ENCODE results near the gene GPAM.

The GPAM gene

DNA sequence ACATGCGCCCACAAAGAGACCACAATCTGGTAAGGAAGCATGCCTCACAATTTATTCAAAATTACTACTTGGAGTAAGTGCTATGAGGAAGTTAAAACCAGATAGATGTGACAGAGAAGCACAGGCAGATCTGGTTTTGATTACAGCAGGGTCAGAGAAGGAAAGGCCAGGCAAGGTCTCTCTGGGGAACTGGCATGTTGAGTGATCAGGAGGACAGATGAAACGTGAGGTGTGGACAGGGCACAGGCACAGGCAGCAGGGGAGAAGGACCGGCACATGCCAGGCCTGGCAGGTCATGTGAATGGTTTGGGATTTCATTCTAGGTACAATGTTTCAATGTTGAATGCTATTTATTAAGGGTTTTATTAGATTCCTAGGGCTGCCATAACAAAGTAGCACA, 51.6 kb downstream of the GPAM start:
- no peak for DNase-seq (ENCODE audit: low spot score)
- ChIA-PET CTCF (interaction anchor here (0.6 kb wide), 1 partner anchor 1056 kb away, joined by 3 read pairs; no protein-coding TSS in a partner anchor), POLR2A (ENCODE audit: low non-redundant PET) (no interaction called here)
- TF ChIP-seq, protein P1, sequence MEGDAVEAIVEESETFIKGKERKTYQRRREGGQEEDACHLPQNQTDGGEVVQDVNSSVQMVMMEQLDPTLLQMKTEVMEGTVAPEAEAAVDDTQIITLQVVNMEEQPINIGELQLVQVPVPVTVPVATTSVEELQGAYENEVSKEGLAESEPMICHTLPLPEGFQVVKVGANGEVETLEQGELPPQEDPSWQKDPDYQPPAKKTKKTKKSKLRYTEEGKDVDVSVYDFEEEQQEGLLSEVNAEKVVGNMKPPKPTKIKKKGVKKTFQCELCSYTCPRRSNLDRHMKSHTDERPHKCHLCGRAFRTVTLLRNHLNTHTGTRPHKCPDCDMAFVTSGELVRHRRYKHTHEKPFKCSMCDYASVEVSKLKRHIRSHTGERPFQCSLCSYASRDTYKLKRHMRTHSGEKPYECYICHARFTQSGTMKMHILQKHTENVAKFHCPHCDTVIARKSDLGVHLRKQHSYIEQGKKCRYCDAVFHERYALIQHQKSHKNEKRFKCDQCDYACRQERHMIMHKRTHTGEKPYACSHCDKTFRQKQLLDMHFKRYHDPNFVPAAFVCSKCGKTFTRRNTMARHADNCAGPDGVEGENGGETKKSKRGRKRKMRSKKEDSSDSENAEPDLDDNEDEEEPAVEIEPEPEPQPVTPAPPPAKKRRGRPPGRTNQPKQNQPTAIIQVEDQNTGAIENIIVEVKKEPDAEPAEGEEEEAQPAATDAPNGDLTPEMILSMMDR (conservative IDR thresholded peaks at IDR 0.05; ENCODE audit: low read depth): no peak
- no peak overlapping the region for H3K27ac ChIP-seq

DNA sequence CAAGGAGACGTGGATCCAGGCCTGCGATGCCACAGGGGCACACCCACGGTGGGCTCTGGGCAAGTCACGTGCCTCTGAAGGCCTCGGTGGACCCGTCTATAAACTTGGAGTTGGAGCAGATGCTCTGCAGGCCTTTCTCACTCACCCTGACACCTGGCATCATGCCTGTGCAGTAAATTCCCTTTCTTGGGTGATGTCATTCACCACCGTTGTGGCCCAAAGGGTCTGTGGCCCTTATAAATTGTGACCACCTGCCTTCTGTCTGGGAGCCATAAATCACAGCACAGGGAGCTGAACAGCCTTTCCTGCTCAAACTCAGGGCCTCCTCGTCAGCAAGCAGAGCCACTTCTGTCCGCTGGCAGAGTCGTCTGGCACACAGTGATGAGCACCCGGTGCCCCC, 52.2 kb downstream of the GPAM start:
- CTCF ChIA-PET: interaction anchor here (0.6 kb wide), 1 partner anchor 1055 kb away, joined by 3 read pairs; no protein-coding TSS in a partner anchor
- no peak for DNase-seq (ENCODE audit: low spot score)
- POLR2A ChIA-PET (ENCODE audit: low non-redundant PET): no interaction called here
- H3K27ac ChIP-seq: no peak overlapping the region
- TF ChIP-seq, protein P1 (conservative IDR thresholded peaks at IDR 0.05; ENCODE audit: low read depth): no peak

DNA sequence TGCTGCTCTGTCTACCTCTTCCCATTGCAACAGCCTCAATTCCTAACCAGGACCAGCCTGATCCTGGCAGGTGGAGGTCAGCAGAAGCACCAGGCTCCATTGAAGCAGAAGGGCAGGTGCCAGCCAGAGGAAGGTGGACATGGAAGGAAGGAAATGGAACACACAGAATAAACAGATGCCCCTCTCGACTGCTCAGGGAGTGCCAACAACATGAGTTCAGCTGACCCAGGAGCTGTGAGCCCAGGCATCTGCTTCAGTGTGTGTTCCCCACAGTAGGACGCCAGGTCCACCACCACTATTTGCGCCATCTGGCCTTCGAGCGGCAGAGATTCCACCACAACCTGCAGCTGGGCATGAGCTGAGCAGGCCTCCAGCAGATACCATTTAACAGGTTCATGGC, 56.7 kb downstream of the GPAM start:
- DNase-seq (ENCODE audit: low spot score): no peak
- TF ChIP-seq, protein P1 (conservative IDR thresholded peaks at IDR 0.05; ENCODE audit: low read depth): no peak
- ChIA-PET CTCF (interaction anchor here (2.7 kb wide), 1 partner anchor 10 kb away, joined by 10 read pairs; no protein-coding TSS in a partner anchor), POLR2A (ENCODE audit: low non-redundant PET) (no interaction called here)
- H3K27ac ChIP-seq: no peak overlapping the region

DNA sequence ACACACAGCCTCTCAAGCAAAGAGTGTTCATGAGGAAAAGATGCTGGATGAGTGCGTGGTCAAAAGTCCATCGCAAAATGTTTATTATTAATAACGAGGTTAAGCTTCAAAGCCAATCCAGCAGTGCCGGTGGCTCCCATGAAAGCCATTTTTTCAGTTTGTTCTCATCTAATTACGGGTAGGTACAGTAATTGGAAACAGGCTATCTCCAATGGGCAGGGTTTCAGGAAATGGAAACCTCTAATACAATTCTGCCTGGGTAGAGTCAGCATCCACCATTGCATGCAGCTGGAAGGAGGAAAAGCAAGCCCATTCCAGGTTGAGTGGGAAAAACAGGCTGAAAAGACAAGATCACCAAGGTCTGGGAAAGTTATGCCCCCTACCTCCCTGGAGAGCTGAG, 57.4 kb downstream of the GPAM start:
- no peak overlapping the region for H3K27ac ChIP-seq
- no peak for DNase-seq (ENCODE audit: low spot score)
- TF ChIP-seq, protein P1 (conservative IDR thresholded peaks at IDR 0.05; ENCODE audit: low read depth): no peak
- POLR2A ChIA-PET (ENCODE audit: low non-redundant PET): no interaction called here
- CTCF ChIA-PET: interaction anchor here (3.1 kb wide), 1 partner anchor 11 kb away, joined by 15 read pairs; no protein-coding TSS in a partner anchor

DNA sequence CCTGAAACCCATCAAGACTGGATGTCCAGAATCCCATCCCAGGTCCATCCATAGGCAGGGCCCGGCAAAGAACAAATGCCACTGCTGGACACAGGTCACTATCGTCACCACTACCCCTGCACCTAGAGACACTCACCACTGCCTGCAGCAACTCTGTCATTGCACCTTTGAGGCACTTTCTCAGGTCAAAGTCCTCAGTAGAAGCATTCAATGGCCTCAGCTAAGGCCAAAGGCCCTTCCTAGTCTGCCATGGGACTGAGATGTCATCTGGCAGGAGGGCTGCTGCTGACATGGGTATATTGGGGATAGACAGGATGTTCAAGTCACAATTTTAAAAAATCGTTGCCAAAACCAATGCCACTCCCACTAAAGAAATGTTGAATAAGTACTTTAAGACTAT, 58.7 kb downstream of the GPAM start:
- TF ChIP-seq, protein P1 (conservative IDR thresholded peaks at IDR 0.05; ENCODE audit: low read depth): no peak
- no peak overlapping the region for H3K27ac ChIP-seq
- ChIA-PET CTCF (interaction anchor here (1.0 to 3.1 kb wide), 2 partner anchors 12 to 908 kb away, joined by 3 to 15 read pairs; no protein-coding TSS in a partner anchor), POLR2A (ENCODE audit: low non-redundant PET) (interaction anchor here (0.5 to 0.6 kb wide), 2 partner anchors 234 to 1394 kb away, joined by 3 read pairs; no protein-coding TSS in a partner anchor)
- DNase-seq (ENCODE audit: low spot score): no peak

DNA sequence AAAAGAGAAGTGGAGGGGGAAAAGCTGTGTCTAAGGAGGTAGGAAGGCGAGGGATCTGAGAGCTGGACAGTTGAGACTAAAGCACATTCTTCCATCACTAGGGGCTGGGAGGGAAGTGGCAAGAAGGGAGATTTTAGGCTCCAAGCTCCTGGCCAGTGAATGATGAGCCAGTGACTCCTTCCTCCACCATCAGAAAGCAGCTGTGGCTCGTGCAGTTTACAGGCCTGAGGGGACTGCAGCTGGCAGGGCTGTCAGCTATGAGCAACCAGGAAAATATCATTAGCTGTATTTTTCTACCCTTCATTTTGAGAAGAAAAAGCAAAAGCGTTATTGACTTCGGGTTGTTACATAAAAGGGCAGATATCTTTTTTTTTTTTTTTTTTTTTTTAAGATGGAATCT, 60.7 kb downstream of the GPAM start:
- DNase-seq (ENCODE audit: low spot score): no peak
- no peak overlapping the region for H3K27ac ChIP-seq
- ChIA-PET POLR2A (ENCODE audit: low non-redundant PET) (no interaction called here), CTCF (interaction anchor here (0.6 kb wide), 2 partner anchors 49 to 1007 kb away, joined by 3 to 4 read pairs; no protein-coding TSS in a partner anchor)
- TF ChIP-seq, protein P1 (conservative IDR thresholded peaks at IDR 0.05; ENCODE audit: low read depth): no peak
